ENCODE measurements around the gene ABCA6. TPM values are rescaled to one million over a fixed set of nuclear protein-coding genes. Genes with fewer than 3 reads are reported as not detected.

Gene ABCA6
- total and polyA plus RNA-seq, 9 of the 15 experiments (the other 6 are each of a cell fraction or from before 2014, with no cell fraction given), result 0.06 to 0.73 (median 0.15) TPM

GRCh38 chr17:69093279-69093789 is 48.4 kb downstream of the ABCA6 start (continued):
- peak; percentile 97 for TF ChIP-seq ZNF592 (IDR thresholded peaks at IDR 0.05)
- TF ChIP-seq EHMT2 (IDR thresholded peaks at IDR 0.05), result no peak
- TF ChIP-seq TBP (optimal IDR thresholded peaks at IDR 0.05; ENCODE audit: low read depth, low read length), result peak; percentile 70
- peak; percentile 97 for TF ChIP-seq MEIS2 (IDR thresholded peaks at IDR 0.05; ENCODE audit: partially characterized antibody)
- TF ChIP-seq ARNT (IDR thresholded peaks at IDR 0.05), result peak; percentile 86 to 94; a peak in 3 of 4 replicates
- peak; percentile 64 to 76; a peak in 3 of 4 replicates for TF ChIP-seq KDM1A (IDR thresholded peaks at IDR 0.05)
- TF ChIP-seq E2F8 (IDR thresholded peaks at IDR 0.05; ENCODE audit: low read depth, partially characterized antibody), result peak; percentile 69
- peak; percentile 87 to 89 for TF ChIP-seq E2F6 (IDR thresholded peaks at IDR 0.05; ENCODE audit: borderline replicate concordance in 1 of 2, extremely low read depth in 1 of 2, insufficient read depth in 1 of 2, insufficient read length in 1 of 2, low read depth in 1 of 2, low read length in 1 of 2, poor library complexity in 1 of 2, severe bottlenecking in 1 of 2)
- TF ChIP-seq FOXM1 (IDR thresholded peaks at IDR 0.05; ENCODE audit: low read depth), result peak; percentile 84
- TF ChIP-seq FOXM1 (CRISPR knock-in tag; IDR thresholded peaks at IDR 0.05; ENCODE audit: low read depth), result no peak
- TF ChIP-seq TFAM (CRISPR knock-in tag; conservative IDR thresholded peaks at IDR 0.05), result no peak
- TF ChIP-seq TCF7 (IDR thresholded peaks at IDR 0.05; ENCODE audit: borderline replicate concordance), result peak; percentile 80; the same call in 1 of the 2 replicates
- peak; percentile 52; the same call in 1 of the 2 replicates for TF ChIP-seq ATF7 (IDR thresholded peaks at IDR 0.05)
- TF ChIP-seq PBX2 (CRISPR knock-in tag; IDR thresholded peaks at IDR 0.05; ENCODE audit: low read depth), result no peak
- peak; percentile 97 for TF ChIP-seq PBX2 (tag; conservative IDR thresholded peaks at IDR 0.05; ENCODE audit: low read depth)
- peak; percentile 44; the same call in 1 of the 2 replicates for TF ChIP-seq FOSL1 (tag; conservative IDR thresholded peaks at IDR 0.05)
- TF ChIP-seq SUPT5H (IDR thresholded peaks at IDR 0.05), result 0 out of 2 replicates have a peak, but pooled peaks have one; percentile 34
- TF ChIP-seq GABPA (tag; conservative IDR thresholded peaks at IDR 0.05; ENCODE audit: low read depth), result peak; percentile 52

All from K562 (cell line).